Measurements from ENCODE around the gene HIP1R.

DNA sequence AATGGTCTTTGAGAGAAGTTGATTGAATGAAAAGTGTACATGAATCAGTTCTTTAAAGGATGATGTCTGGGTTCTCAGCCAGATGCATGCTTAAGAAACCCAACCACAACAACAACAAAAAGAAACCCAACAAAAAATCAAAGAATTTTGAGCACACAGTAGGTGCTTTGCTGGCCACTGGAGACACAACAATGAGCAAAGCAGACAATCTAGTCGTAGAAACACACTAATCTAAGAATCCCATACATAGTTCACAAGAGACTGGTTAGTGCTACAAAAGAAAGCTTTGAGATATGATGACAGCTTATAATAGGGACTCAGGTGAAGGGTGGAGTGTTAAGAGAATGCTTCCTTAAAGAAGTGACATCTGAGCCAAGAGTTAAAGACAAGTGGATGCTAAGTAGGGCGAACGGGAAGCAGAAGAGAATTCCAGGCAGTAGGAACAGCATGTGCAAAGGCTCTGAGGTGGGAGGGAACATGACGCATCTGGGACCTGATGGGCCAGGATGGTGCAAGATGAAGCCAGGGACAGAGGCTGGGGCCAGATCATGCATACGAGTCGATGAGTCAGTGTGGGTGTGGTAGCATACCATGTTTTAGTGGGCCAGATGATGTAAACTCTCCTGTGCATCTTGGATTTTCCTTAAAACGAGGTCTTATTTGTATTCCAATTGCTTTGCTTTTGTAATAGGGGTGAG, 4.6 kb upstream of the HIP1R start:
- TF ChIP-seq, protein P1, sequence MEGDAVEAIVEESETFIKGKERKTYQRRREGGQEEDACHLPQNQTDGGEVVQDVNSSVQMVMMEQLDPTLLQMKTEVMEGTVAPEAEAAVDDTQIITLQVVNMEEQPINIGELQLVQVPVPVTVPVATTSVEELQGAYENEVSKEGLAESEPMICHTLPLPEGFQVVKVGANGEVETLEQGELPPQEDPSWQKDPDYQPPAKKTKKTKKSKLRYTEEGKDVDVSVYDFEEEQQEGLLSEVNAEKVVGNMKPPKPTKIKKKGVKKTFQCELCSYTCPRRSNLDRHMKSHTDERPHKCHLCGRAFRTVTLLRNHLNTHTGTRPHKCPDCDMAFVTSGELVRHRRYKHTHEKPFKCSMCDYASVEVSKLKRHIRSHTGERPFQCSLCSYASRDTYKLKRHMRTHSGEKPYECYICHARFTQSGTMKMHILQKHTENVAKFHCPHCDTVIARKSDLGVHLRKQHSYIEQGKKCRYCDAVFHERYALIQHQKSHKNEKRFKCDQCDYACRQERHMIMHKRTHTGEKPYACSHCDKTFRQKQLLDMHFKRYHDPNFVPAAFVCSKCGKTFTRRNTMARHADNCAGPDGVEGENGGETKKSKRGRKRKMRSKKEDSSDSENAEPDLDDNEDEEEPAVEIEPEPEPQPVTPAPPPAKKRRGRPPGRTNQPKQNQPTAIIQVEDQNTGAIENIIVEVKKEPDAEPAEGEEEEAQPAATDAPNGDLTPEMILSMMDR (IDR thresholded peaks at IDR 0.05 in 8 of 11, conservative IDR thresholded peaks at IDR 0.05 in 3 of 11): no peak
- no peak for TF ChIP-seq POLR2A (IDR thresholded peaks at IDR 0.05)
